ENCODE measurements around the gene INTS3.
A peak's percentile ranks its signal among the peaks of the same experiment; 100 is the strongest.
"Not testable (repeated sequence)": the region's sequence is repeated elsewhere in the genome, so short reads cannot be mapped to it uniquely, and the experiment has no call there.

Gene INTS3

GRCh38 chr1:153763365-153764225 is 35.7 kb downstream of the INTS3 start:
- DNase-seq, result no peak

GRCh38 chr1:153764310-153764709 is 36.5 kb downstream of the INTS3 start:
- no peak for DNase-seq

- not testable (repeated sequence) for DNase-seq
Observed at GRCh38 chr1:153766663-153767062, 38.8 kb downstream of the INTS3 start.

- no peak for DNase-seq
Observed at GRCh38 chr1:153767519-153767918, 39.7 kb downstream of the INTS3 start.

GRCh38 chr1:153768316-153769181 is 40.7 kb downstream of the INTS3 start:
- DNase-seq, result no peak

- DNase-seq, result no peak
Observed at GRCh38 chr1:153769221-153769620, 41.4 kb downstream of the INTS3 start.

GRCh38 chr1:153770797-153771196 is 42.9 kb downstream of the INTS3 start:
- DNase-seq, result no peak

- DNase-seq, result no peak
Observed at GRCh38 chr1:153771261-153771660, 43.4 kb downstream of the INTS3 start.

- no peak for DNase-seq
Observed at GRCh38 chr1:153771841-153772593, 44.2 kb downstream of the INTS3 start.

GRCh38 chr1:153773096-153773921 is 45.5 kb downstream of the INTS3 start:
- no peak for DNase-seq

GRCh38 chr1:153774026-153774595 is 46.3 kb downstream of the INTS3 start:
- DNase-seq, result no peak

- no peak for DNase-seq
Observed at GRCh38 chr1:153774780-153775457, 47.1 kb downstream of the INTS3 start, which contains the start of gene SLC27A3. Gene SLC27A3, plus strand, starts transcription at chr1:153775407. Its CDS starts 91 bp downstream, at chr1:153775498.

- peak; percentile 52 for DNase-seq
Observed at GRCh38 chr1:153775458-153776327, 47.8 kb downstream of the INTS3 start.

- DNase-seq, result no peak
Observed at GRCh38 chr1:153776352-153776751, 48.5 kb downstream of the INTS3 start.

GRCh38 chr1:153776845-153777370 is 49.1 kb downstream of the INTS3 start:
- no peak for DNase-seq

GRCh38 chr1:153777648-153778047 is 49.8 kb downstream of the INTS3 start:
- no peak for DNase-seq

GRCh38 chr1:153778051-153778823 is 50.4 kb downstream of the INTS3 start:
- DNase-seq, result no peak

- no peak for DNase-seq
Observed at GRCh38 chr1:153778824-153779519, 51.1 kb downstream of the INTS3 start.

All from CD4-positive, alpha-beta T cell treated with Interleukin-4 for 4 hours (primary cell).